ENCODE data around the gene RANGRF.
"Not testable (repeated sequence)": the region's sequence is repeated elsewhere in the genome, so short reads cannot be mapped to it uniquely, and the experiment has no call there.

RANGRF gene

GRCh38 chr17:8248751-8249607, 39.5 kb upstream of the RANGRF start, which contains the start of gene PFAS:
Gene PFAS (plus strand): TSS chr17:8249289. CDS start chr17:8253938, 4,649 bp downstream.
- Histone ChIP-seq H3K9me2 (ENCODE audit: low read depth, low read length) (no peaks in the 10 kb centered on the region), H4K20me1 (ENCODE audit: insufficient read depth, low read length) (no peaks in the 10 kb centered on the region), H3K9ac (ENCODE audit: low read length) (peak within 1 kb of the TSS; percentile 79), H3K36me3 (ENCODE audit: insufficient read depth, low read length) (peaks cover 14% of the 10 kb centered on the region), H3K4me2 (ENCODE audit: low read length) (peak within 1 kb of the TSS; percentile 75), H3K4me3 (ENCODE audit: low read depth, low read length, poor library complexity, severe bottlenecking) (peak within 1 kb of the TSS; percentile 93), H3F3A (ENCODE audit: insufficient read depth, low read length) (peaks cover 4% of the 10 kb centered on the region; the same call in 1 of the 2 replicates), H2AFZ (ENCODE audit: low read length) (no peak within 1 kb of the TSS), H3K27me3 (ENCODE audit: insufficient read depth, low read length) (no peaks in the 10 kb centered on the region), H3K4me1 (ENCODE audit: insufficient read depth, low read length, severe bottlenecking) (peaks cover 20% of the 10 kb centered on the region), H3K9me3 (ENCODE audit: low read length) (no peaks in the 10 kb centered on the region), H3K79me2 (ENCODE audit: insufficient read depth, low read length) (peaks cover 20% of the 10 kb centered on the region), H3K27ac (ENCODE audit: low read depth, low read length, poor library complexity, severe bottlenecking) (peak within 1 kb of the TSS; percentile 99)
- no peak for TF ChIP-seq CTCF (IDR thresholded peaks at IDR 0.05; ENCODE audit: low read length)
- no peak for TF ChIP-seq EZH2 (IDR thresholded peaks at IDR 0.05; ENCODE audit: borderline replicate concordance, low read length)

GRCh38 chr17:8249621-8250500, 38.6 kb upstream of the RANGRF start:
- TF ChIP-seq CTCF (IDR thresholded peaks at IDR 0.05; ENCODE audit: low read length) (no peak), EZH2 (IDR thresholded peaks at IDR 0.05; ENCODE audit: borderline replicate concordance, low read length) (no peak)
- H3K27ac ChIP-seq (ENCODE audit: low read depth, low read length, poor library complexity, severe bottlenecking), result peak overlapping the region; percentile 99
- H3K36me3 ChIP-seq (ENCODE audit: insufficient read depth, low read length), result peaks cover 19% of the 10 kb centered on the region
- H2AFZ ChIP-seq (ENCODE audit: low read length), result no peak overlapping the region
- H3K9me2 ChIP-seq (ENCODE audit: low read depth, low read length), result no peaks in the 10 kb centered on the region
- peak overlapping the region; percentile 75 for H3K4me2 ChIP-seq (ENCODE audit: low read length)
- peaks cover 4% of the 10 kb centered on the region; the same call in 1 of the 2 replicates for H3F3A ChIP-seq (ENCODE audit: insufficient read depth, low read length)
- peak overlapping the region; percentile 93 for H3K4me3 ChIP-seq (ENCODE audit: low read depth, low read length, poor library complexity, severe bottlenecking)
- peaks cover 20% of the 10 kb centered on the region for H3K79me2 ChIP-seq (ENCODE audit: insufficient read depth, low read length)
- H3K9me3 ChIP-seq (ENCODE audit: low read length), result no peaks in the 10 kb centered on the region
- H3K4me1 ChIP-seq (ENCODE audit: insufficient read depth, low read length, severe bottlenecking), result peaks cover 20% of the 10 kb centered on the region
- H4K20me1 ChIP-seq (ENCODE audit: insufficient read depth, low read length), result no peaks in the 10 kb centered on the region
- no peaks in the 10 kb centered on the region for H3K27me3 ChIP-seq (ENCODE audit: insufficient read depth, low read length)
- H3K9ac ChIP-seq (ENCODE audit: low read length), result peak overlapping the region; percentile 79

- H3K36me3 ChIP-seq (ENCODE audit: insufficient read depth, low read length), result peaks cover 27% of the 10 kb centered on the region
- H3K9ac ChIP-seq (ENCODE audit: low read length); H3K4me3 ChIP-seq (ENCODE audit: low read depth, low read length, poor library complexity, severe bottlenecking); H4K20me1 ChIP-seq (ENCODE audit: insufficient read depth, low read length); H3F3A ChIP-seq (ENCODE audit: insufficient read depth, low read length); H3K9me2 ChIP-seq (ENCODE audit: low read depth, low read length); H3K27ac ChIP-seq (ENCODE audit: low read depth, low read length, poor library complexity, severe bottlenecking); H3K4me2 ChIP-seq (ENCODE audit: low read length); H2AFZ ChIP-seq (ENCODE audit: low read length); H3K9me3 ChIP-seq (ENCODE audit: low read length); H3K27me3 ChIP-seq (ENCODE audit: insufficient read depth, low read length): not testable (repeated sequence)
- peaks cover 16% of the 10 kb centered on the region for H3K4me1 ChIP-seq (ENCODE audit: insufficient read depth, low read length, severe bottlenecking)
- H3K79me2 ChIP-seq (ENCODE audit: insufficient read depth, low read length), result peaks cover 20% of the 10 kb centered on the region
Measured at GRCh38 chr17:8251411-8251810, 37.1 kb upstream of the RANGRF start.
